Measurements from ENCODE around the gene PDZD4.
A peak's percentile ranks its signal among the peaks of the same experiment; 100 is the strongest.

Gene PDZD4

DNA sequence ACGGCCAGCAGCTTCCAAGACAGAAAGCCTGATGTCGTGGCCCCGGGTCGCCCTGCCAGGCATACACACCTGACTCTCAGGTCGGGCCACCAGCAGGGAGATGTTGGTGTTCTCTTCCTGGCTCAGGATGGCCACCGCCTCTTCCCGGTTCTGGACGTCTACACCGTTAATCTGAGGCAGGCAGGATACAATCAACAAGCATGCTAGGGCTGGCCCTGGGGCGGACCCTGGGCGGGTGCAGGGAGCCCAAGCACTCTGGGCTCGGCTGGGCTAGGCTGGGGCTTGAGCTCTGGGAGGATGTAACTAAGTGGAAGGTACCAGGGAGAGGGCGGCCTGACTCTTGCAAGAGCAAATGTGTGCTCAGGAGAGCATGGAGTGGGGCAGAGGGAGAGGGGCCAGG is 24.9 kb downstream of the PDZD4 start:
- DNase-seq: no peak

DNA sequence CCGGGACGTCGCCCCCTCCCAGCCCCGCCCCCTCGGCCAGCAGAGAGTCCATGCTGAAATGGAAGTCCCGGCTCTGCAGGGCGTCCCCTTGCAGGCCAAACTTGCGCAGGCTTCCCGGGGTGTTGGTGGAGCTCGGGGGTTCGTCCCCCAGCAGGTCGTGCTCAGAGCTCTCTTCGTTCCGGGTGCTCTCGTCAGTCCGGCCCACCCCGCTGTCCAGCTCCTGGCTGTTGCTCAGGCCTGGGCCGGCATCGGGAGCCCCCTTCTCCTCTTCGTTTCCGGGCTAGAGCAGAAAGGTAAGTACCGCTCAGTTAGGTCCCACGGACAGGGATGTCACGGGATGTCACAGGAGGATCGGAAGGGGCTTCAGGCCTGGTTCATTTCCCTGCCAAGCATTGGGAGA is 25.7 kb downstream of the PDZD4 start:
- DNase-seq: no peak

DNA sequence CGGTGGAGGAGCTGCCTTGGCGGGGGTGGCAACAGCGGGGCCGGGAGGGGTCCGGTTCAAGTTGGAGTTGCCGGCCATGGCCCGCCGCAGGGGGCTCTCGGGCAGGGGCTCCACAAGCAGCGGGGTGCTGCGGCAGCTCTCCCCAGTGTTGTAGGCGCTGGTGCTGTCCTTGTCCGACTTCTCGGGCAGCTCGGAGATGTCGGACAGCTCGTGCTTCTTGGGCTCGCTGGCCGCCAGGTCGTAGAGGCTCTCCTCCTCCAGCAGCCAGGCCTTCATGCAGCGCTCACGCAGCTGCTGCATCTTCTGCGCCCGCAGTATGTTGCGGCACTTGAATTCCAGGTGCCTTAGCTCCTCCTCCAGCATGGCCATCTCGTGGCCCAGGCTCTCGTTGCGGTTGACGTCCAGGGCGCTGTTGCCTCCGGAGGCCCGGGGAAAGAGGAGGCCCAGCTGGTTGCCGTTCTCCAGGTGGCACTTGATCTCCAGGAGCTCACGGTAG is 26.2 kb downstream of the PDZD4 start:
- DNase-seq: no peak

DNA sequence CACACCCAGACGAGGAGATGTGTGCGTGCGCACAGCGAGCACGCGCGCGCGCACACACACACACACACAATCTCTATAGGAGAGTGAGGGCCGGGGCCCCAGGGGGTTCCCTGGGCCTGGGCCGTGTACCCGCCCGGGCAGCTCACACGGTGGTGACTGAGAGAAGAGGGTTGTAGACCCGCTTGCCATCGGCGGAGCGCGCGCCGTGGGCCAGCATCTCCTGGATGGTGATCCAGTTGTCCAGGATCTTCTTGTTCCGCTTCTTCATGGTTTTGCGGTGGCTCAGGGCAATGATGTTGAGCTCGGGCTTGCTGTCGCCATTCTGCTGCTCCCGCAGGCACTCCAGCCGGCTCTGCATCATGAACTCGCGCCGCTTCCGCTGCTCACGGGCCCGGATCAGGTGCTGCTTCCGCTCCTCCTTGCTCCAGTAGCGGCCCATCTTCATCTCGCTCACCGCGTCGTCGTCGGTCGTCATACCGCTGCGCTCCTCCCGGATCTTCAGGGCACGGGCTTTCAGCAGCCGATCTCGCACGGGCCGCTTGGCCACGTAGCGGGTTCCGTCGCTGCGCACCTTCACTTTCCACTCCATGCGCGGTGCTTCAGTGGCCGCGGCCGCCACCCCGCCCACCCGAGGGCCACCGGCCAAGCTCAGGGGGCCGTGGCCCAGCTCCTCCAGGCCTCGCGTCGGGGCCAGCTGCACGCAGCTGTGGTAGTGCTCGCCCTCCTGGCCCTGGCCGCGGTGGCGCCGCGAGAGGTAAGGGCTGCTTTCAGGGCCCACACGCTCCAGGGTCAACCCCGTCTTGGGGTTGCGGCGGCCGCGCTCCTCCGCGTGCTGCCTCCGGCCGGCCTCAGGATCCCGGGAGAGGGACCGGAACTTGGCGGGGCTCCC is 26.9 kb downstream of the PDZD4 start:
- no peak for DNase-seq

DNA sequence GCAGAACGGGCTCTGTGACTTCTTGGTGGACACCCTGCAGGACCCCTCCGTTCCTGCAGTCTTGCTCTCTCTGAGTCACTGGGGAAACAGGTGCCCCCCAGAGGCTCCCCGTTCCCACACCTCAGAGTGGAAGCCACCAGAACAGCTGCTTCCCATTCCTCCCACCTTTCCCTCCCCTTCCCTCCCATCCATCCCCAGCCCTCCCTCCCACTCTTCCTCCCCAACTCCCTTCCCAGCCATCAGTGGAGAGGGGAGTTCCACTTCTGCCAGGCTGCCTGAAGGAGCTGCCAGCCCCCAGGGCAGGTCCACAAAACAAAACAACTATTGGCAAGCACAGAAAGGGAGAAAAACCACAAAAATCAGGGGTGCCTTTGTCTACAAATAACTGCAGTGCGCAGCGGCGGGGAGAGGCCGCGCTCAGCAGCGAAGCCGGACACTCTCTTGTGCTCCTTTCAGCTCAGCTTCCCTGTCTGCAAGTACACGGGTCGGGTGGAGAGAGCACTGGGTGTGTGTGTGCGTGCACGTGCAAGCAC is 27.8 kb downstream of the PDZD4 start:
- DNase-seq: no peak

DNA sequence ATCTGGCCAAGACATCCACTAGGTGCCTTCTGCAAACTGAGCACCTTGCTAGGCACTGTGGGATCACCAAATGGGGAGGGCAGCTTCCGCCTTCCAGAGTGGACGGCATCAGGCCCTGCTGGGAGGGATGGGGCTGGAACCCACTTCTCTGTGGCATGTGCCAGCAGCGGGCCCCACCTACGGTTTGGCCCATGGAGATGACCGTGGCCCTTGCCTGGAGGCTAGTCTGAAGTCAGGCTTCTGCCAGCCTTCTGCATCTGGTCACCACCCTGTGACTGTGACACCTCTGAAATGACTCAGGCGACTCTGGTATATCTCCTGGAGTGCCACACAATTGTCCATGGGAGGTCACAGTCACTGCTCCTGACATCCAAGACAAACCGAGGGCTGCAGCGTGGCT is 28.7 kb downstream of the PDZD4 start:
- DNase-seq: no peak

DNA sequence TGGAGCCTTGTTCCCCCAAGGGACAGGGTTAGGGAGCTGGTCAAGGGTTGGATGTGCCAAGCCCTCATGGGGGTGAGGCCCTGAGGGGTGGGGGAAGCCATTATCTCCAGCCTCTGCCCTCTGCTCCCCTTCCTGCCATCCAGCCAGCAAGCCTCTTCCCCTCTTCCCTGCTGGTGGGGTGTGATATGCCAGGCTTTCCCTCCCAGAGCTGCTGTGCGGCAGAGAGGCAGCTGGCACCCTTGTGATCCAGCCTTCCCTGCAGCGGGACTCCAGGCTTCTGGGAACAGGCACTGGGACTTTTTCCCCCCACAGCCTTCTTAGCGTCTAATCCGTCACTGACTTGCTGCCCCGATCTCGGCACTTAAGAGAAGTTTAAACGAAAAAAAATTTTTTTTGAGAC is 29.6 kb downstream of the PDZD4 start:
- DNase-seq: no peak

DNA sequence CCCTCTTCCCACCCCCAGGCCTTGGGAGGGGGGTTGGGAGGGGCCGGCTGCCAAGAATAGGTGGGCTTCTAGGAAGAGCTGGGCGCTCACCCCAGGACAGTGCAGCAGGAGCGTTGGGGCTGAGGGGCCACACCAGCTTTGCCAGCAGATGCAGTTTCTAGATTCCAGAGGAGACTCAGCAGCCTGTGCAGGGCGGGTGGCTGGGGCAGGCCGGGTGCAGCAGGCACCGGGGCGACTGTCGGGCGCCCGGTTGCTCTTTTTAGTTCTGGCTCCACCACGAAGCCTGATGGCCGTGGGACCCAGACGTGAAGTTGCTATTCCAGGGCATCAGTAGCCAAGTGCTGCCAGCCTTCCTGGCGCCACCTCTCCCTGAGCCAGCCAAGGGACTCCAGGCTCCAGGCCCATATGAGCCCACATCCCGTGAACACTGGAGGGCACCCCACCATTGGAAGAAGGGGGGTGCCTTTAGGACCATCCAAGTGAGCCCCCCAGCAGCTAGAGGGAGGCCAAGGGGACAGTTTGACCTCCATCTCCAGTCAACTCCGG is 30.1 kb downstream of the PDZD4 start:
- DNase-seq: no peak

DNA sequence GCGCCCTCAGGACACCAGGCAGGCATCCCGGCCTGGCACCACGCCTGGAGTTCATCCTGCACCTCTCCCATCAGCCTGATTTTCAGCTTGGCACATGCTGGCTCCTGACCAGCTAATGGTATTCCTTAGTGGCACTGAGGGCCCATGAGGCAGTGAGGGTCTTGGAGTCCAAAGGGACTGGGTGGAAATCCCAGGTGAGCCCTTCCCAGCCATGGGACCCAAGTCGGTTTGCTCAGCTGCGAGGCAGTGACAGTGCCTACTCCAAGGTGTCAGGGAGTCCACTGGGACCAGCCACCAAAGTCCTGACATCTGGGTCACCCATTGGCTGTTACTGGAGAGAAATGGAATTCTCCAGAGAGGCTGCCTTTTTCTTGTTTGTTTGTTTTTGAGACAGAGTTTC is 31.0 kb downstream of the PDZD4 start:
- DNase-seq: no peak

DNA sequence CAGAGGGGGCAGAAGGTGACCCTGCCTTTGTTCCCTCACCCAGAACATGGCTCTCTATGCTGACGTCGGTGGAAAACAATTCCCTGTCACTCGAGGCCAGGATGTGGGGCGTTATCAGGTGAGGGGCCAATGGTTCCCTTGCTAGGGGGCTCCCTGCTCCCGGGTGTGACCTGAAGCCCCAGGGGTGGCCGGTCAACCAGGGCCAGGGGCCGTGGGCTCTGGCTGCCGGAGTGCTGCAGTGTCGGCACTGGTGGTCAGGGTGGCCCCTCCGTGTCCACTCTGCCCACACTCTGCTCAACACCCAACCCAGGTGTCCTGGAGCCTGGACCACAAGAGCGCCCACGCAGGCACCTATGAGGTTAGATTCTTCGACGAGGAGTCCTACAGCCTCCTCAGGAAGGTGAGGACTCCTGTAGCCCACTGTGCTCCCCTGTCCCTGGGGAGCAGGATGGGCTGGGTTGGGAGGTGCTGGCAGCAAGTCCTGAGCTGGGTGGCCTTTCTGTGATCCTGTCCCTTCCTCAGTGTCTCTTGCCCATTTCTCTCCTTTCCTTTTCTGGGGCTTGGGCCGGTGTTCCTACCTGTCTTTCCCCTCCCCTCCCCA is 32.8 kb downstream of the PDZD4 start:
- DNase-seq: no peak

DNA sequence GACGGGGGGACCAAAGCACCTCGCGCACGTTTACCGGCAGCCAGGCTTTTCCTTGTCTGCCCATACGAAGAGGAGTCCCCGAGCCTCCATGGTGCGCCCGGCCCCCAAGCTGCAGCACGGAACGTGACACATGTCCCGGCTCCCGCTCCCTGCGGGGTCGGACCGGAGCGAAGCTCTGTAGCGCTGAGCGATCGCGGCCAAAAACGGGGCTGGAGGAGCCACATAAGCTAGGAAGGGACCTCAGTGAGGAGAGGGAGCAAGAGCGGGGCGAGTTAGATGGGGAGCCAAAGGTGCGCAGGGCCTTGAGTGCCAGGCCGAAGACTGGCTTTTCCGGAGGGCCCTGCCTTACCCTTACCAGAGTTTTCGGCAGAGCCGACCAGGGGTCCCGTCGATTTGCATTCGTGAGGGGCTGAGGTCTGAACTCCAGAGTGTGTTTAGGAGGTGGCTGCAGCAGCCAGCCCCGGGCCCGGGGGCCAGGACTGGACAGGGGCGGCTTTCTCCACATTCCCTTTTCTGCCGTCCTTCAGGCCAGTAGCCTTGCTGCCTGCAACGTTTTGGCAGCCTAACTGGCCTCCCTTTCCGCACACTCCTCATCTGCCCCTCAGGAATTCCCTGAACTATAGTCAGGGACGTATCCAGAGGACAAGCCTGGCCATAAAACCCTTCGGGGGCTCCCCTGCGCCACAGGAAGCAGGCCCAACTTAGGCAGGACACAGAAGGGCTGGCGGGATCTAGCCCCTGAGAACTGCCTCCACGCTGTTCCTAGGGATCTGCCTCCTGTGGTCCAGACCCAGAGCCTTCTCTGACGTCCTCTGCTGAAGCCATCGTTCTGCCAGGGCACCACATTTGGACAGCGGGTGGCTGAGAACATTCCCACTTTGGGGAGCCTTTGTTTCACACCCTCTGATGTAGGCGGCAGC is 35.2 kb downstream of the PDZD4 start:
- no peak for DNase-seq

DNA sequence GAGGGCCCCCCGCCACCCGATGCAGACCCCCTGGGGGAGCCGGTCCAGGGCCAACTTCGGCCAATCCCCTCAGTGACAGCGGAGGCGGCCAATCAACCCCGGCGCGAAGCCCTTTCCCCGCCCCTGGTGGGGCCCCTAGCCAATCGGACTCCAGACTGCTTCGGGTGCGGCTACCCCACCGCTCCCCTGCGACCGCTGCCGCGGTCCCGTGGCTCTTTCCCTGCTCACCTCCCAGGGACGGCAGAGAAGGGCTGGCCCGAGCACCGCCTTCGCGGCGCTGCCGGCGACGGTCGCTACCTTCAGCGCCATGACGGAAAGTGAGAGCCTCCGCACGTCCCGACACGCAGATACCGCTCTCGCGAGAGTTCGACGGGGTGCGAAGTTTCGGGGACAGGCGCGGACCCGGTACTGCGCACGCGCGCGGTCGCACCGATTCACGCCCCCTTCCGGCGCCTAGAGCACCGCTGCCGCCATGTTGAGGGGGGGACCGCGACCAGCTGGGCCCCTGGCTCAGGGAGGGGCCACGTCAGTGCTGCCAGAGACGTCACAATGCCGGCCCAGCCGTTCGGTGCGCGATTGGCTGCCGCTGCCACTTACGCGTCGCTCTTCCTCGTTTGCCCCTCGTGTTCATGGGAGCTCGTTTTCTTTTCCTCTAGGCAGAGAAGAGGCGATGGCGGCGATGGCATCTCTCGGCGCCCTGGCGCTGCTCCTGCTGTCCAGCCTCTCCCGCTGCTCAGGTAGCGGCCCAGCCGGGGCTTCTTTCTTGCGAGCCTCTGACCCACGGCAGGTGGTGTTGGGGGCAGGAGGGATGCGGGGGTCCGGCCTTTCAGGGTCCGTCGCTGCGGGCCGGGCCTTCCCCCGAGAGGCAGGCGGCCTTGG is 36.1 kb downstream of the PDZD4 start, which contains the start of the genes IDH3G and SSR4:
IDH3G (minus strand) TSS at position 358 of the 879 bp plus-strand sequence; CDS start at position 309, 49 bp downstream.
SSR4 (plus strand) TSS at position 651 of the 879 bp plus-strand sequence; CDS start at position 671, 20 bp downstream.
- DNase-seq: peak; percentile 93

DNA sequence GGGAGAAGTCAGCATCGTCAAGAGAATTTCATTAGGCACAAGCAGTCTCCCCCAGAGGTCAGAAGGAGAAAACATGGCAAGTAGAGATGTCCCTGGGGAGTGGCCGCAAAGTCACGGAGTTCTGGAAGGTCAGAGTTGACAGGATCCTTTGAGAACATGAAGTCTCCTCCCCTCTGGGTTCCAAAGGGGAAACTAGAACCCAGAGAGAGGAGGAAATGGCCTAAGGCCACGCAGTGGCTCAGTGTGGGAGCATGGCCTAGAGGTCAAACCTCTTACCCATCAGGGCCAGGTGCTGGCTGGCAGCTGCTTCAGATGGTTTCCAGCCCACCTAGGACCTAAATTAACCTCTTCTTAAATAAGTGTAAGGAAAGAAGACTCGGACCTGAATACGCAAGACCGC is 37.1 kb downstream of the PDZD4 start:
- DNase-seq: no peak

DNA sequence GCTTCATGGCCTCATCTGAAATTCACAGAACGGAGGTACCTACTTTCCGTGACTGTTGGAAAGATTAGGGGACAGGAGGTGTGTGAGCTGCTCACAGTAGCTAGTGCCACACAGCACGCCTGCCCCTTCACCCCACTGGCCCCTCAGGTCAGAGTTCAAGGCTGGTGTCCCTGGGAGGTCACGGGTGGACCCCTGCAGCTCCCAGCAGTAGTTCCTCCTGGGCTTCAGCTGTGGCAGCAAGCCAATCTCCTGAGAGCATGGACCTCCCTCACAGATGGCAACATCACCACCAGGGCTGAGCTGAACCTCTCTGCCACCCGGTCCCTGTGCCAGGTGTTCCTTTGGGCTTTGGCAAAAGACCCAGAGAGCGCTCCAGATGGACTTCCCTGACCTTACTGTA is 38.0 kb downstream of the PDZD4 start:
- no peak for DNase-seq

DNA sequence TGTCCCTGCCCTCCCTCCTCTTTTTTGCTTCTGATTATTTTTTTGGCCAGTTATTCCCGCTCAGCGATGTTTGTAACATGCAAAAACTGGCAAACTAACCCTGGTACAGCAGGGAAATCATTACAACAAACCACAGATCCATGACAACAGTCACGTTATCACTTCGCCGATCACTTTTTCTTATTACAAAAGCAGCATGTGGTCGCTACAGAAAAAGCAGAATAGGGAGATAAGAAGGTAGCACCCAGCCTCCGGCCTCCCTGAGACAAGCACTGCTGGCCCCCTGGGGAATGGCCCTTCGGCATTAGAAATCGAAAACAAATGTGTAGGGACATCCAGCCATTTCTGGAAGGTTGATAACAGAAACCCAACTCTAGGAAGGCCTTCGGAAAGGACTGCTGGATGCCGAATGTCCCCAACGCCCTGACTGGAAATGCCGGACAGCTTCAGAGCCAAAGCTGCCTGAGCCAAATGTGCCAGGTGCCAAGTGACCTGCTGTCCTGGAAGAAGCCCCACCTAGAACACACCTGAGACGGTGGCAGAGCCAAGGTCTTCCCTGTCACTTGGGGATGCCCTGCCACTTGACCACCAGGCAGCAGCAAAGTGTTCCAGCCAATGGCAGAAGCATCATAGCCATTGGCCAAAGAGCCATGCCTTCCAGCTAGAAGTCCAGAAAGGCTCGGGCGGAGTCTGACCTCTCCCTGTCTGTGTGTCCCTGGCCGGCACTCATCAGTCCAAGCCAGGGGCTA is 39.1 kb downstream of the PDZD4 start:
- DNase-seq: no peak

DNA sequence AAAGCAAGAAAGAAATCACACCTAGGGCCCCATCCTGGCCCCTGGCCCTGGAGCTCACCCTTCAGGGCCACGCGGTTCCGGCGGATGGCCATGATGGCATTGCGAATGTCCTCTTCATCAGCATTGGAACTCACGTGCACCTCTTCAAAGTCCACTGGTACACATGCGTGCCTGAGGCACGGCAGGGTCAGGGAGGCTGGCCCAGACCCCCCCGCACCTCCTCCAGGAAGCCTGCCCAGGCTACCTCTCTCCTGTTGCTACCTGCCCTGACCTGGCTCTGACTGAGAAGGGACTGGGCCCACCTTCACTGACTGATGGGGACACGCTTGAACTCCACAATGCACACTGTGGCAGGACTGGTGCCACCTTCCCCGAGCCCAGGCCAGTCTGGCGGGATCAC is 40.7 kb downstream of the PDZD4 start:
- DNase-seq: no peak

DNA sequence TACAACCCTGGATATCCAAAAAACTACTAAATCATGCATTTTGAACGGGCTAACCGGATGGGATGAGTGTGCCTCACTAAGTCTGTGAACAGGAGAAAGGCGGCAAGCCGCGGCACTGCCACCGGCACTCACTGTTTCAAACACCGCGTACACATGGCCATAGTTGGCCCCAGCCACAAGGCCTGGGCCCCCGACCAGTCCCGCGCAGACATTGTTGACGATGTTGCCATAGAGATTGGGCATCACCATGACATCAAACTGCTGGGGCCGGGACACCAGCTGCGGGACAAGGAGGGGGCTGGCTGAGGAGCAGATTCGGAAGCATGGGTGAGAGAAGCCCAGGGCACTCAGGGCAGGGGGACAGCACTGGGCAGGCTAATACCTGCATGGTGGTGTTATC is 43.7 kb downstream of the PDZD4 start:
- no peak for DNase-seq

DNA sequence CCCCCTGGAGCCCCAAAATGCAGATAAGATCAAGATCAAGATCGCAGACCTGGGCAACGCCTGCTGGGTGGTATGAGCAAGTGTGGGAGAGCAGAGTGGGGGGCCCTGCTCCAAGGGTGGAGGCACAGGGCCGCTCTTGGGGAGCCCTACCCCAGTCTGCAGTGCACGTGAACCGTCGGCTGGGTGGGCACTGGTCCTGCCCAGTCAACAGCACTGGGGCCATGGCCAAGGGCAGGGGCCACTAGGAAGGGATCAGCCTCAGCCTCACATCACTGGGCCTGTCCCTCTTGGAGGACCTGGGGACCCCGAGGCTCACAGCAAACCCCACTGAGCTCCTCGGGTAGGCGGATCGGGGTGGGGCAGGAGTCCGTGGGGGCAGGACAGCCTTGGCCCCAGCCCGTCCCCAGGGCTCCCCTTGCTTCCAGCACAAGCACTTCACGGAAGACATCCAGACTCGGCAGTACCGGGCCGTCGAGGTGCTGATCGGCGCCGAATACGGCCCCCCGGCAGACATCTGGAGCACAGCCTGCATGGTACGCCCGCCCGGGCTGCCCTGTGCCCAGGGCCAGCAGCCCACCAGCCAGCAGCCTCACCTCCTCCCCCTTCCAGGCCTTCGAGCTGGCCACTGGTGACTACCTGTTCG is 45.9 kb downstream of the PDZD4 start:
- DNase-seq: no peak

DNA sequence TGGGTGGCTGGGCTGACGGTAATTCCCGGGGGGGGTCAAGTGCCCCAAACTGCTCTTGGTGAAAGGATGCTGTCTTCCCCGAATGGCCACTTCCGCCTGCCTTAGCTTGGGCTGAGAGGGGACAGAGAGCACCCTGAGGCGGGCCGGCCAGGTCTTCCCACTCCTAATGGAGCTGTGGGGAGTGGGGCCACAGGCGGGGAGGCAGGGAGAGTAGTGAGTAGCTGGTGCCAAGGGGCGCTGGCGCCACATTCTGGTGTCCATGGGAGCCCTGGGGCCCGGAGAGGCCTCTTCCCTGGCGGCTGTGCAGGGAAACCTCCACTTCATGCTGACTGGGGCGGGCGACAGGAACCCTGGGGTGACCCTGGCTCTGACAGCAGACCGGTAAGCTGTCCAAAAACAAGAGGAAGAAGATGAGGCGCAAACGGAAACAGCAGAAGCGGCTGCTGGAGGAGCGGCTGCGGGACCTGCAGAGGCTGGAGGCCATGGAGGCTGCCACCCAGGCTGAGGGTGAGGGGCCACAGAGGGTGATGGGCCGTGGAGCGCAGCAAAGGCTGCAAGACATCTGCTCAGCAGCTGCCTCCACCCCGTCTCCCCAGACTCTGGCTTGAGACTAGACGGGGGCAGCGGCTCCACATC is 46.8 kb downstream of the PDZD4 start:
- no peak for DNase-seq

DNA sequence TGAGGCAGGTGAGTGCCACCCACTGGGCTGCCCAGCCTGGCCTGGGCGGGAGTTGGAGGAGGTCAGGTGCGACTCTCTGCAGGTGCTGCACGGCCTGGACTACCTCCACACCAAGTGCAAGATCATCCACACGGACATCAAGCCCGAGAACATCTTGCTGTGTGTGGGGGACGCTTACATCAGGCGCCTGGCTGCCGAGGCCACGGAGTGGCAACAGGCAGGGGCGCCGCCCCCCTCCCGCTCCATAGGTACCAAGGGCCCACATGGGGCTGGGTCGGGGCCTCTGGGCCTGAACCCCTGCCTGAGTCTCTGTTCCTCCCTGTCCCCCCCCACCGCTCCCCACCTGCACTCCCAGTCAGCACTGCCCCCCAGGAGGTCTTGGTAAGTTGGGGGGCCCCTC is 47.5 kb downstream of the PDZD4 start:
- DNase-seq: no peak

All from 8988T (cell line).